Ramos (cell line): ENCODE data around the gene NAA16.
"Not testable (repeated sequence)": the region's sequence is repeated elsewhere in the genome, so short reads cannot be mapped to it uniquely, and the experiment has no call there.

Source experiments
- in situ Hi-C: fragments of 300-500 bp; cut with MboI; formaldehyde crosslinking; loops from one replicate; pipeline ENCODE4 v1.14.3; 2022; ENCODE audit warnings: low sequenced_read_pairs; ENCODE audit not compliant: unreplicated experiment

NAA16 gene

GRCh38 chr13:41310963-41311405, at the start of gene NAA16:
NAA16 (plus strand) TSS chr13:41311267; CDS start chr13:41311529, 262 bp downstream.
- in situ Hi-C loops = no loop called here

GRCh38 chr13:41263261-41263971, 47.7 kb upstream of the NAA16 start, which contains the start of gene MTRF1:
MTRF1 (minus strand) TSS chr13:41263576; CDS start chr13:41260907, 2,669 bp downstream.
- in situ Hi-C loops = no loop called here

- in situ Hi-C loops = no loop called here
Observed at GRCh38 chr13:41267106-41267505, 44.0 kb upstream of the NAA16 start.

GRCh38 chr13:41268764-41269163, 42.3 kb upstream of the NAA16 start:
- in situ Hi-C loops = no loop called here

GRCh38 chr13:41271456-41272285, 39.4 kb upstream of the NAA16 start:
- in situ Hi-C loops = no loop called here

GRCh38 chr13:41273831-41274441, 37.1 kb upstream of the NAA16 start:
- in situ Hi-C loops = no loop called here

- in situ Hi-C loops = no loop called here
Observed at GRCh38 chr13:41274881-41275280, 36.2 kb upstream of the NAA16 start.

GRCh38 chr13:41276824-41277223, 34.2 kb upstream of the NAA16 start:
- in situ Hi-C loops = no loop called here

- in situ Hi-C loops = not testable (repeated sequence)
Observed at GRCh38 chr13:41279156-41279555, 31.9 kb upstream of the NAA16 start.

- in situ Hi-C loops = no loop called here
Observed at GRCh38 chr13:41282129-41282571, 28.9 kb upstream of the NAA16 start.

- in situ Hi-C loops = no loop called here
Observed at GRCh38 chr13:41284512-41285288, 26.4 kb upstream of the NAA16 start.

- in situ Hi-C loops = no loop called here
Observed at GRCh38 chr13:41286370-41286769, 24.7 kb upstream of the NAA16 start.

GRCh38 chr13:41289463-41289881, 21.6 kb upstream of the NAA16 start:
- in situ Hi-C loops = no loop called here

GRCh38 chr13:41291246-41291645, 19.8 kb upstream of the NAA16 start:
- in situ Hi-C loops = no loop called here

- in situ Hi-C loops = no loop called here
Observed at GRCh38 chr13:41293272-41293671, 17.8 kb upstream of the NAA16 start.

- in situ Hi-C loops = no loop called here
Observed at GRCh38 chr13:41294914-41295313, 16.2 kb upstream of the NAA16 start.

GRCh38 chr13:41295973-41296372, 15.1 kb upstream of the NAA16 start:
- in situ Hi-C loops = no loop called here

GRCh38 chr13:41296879-41297646, 14.0 kb upstream of the NAA16 start:
- in situ Hi-C loops = no loop called here

GRCh38 chr13:41299316-41300094, 11.6 kb upstream of the NAA16 start:
- in situ Hi-C loops = no loop called here
